Spleen (tissue), 7 donors: Measurements from ENCODE around the gene AHCYL2.

Experiments
- POLR2A ChIP-seq, 3 donors: fragments of 450-650 bp; IDR thresholded peaks; one replicate each; pipeline ENCODE4 v1.5.1; 2017; ENCODE audit warnings: antibody characterized with exemption in 3 of 3, mild to moderate bottlenecking in 1 of 3
- TF ChIP-seq, protein P1 (sequence below), 11 experiments: fragments of 200-600 bp in 7 of 11; fragments of 450-650 bp in 4 of 11; sonication (generic) in 4 of 11; IDR thresholded peaks in 8 of 11; conservative IDR thresholded peaks in 3 of 11; 1 replicate in 7 of 11; 2 replicates in 4 of 11; pipeline versions ENCODE4 v1.4.0 to v1.8.0; 2016 to 2021; ENCODE audit warnings: antibody characterized with exemption in 11 of 11, inconsistent platforms in 4 of 11, mild to moderate bottlenecking in 1 of 11
- donor health status: DM: no; HTN: no; CAD: no; lungs with moderate emphysema.
- donor health status: DM: no; HTN: no; CAD: no.
- donor health status: DM: no; HTN: no; CAD: no.

- no peak for TF ChIP-seq POLR2A (IDR thresholded peaks at IDR 0.05)
- TF ChIP-seq, protein P1, sequence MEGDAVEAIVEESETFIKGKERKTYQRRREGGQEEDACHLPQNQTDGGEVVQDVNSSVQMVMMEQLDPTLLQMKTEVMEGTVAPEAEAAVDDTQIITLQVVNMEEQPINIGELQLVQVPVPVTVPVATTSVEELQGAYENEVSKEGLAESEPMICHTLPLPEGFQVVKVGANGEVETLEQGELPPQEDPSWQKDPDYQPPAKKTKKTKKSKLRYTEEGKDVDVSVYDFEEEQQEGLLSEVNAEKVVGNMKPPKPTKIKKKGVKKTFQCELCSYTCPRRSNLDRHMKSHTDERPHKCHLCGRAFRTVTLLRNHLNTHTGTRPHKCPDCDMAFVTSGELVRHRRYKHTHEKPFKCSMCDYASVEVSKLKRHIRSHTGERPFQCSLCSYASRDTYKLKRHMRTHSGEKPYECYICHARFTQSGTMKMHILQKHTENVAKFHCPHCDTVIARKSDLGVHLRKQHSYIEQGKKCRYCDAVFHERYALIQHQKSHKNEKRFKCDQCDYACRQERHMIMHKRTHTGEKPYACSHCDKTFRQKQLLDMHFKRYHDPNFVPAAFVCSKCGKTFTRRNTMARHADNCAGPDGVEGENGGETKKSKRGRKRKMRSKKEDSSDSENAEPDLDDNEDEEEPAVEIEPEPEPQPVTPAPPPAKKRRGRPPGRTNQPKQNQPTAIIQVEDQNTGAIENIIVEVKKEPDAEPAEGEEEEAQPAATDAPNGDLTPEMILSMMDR (IDR thresholded peaks at IDR 0.05 in 8 of 11, conservative IDR thresholded peaks at IDR 0.05 in 3 of 11): no peak
These were observed 21.6 kb upstream of the AHCYL2 start for GRCh38 chr7:129203050-129203741.
